ENCODE measurements around the gene ANKRD44. TPM values are rescaled to one million over a fixed set of nuclear protein-coding genes. Genes with fewer than 3 reads are reported as not detected.

ANKRD44 gene
- total and polyA plus RNA-seq, 2 of the 8 experiments (the other 6 are each of a cell fraction or from before 2014, with no cell fraction given), result 1.2 to 1.3 TPM

GRCh38 chr2:197121255-197121654, 189.3 kb downstream of the ANKRD44 start:
- H2BK120ac ChIP-seq (replicated peaks; ENCODE audit: low read depth, low read length), result no peak overlapping the region
- H2BK12ac ChIP-seq (ENCODE audit: low read depth, low read length), result no peak overlapping the region
- no peak overlapping the region for H3K14ac ChIP-seq (ENCODE audit: insufficient read length)
- no peaks in the 10 kb centered on the region for H3K27me3 ChIP-seq (replicated peaks in 1 of 4; ENCODE audit: control insufficient read depth in 3 of 4, extremely low read depth in 1 of 4, insufficient read depth in 3 of 4, low read length in 3 of 4)
- no peak overlapping the region for H3K18ac ChIP-seq (ENCODE audit: extremely low read depth, low read length)
- H3K4me2 ChIP-seq (ENCODE audit: insufficient read depth in 1 of 2, low read depth in 2 of 2, low read length in 2 of 2), result no peak overlapping the region
- no peak for FAIRE-seq
- no peak overlapping the region for H2AK5ac ChIP-seq (ENCODE audit: low read depth, low read length)
- H3K23me2 ChIP-seq (ENCODE audit: low read depth, low read length), result no peaks in the 10 kb centered on the region
- 87% methylated on average over 8 of the region's 8 CpGs; no CpG with 5 or more reads in 1 of the 2 experiments for WGBS, 2 experiments (ENCODE audit: extremely low coverage in 1 of 2, insufficient coverage in 1 of 2, insufficient read length in 1 of 2, insufficient replicate concordance in 2 of 2, low coverage in 1 of 2, low lambda C conversion rate in 2 of 2, missing lambda C conversion rate in 1 of 2)
- no peak overlapping the region for H3K4me3 ChIP-seq (ENCODE audit: extremely low read depth in 1 of 4, insufficient read depth in 2 of 4, low read depth in 3 of 4, low read length in 4 of 4)
- no peaks in the 10 kb centered on the region for H3K79me1 ChIP-seq (ENCODE audit: low read depth, low read length)
- H3K9ac ChIP-seq (replicated peaks in 1 of 4; ENCODE audit: extremely low read depth in 1 of 4, low read depth in 3 of 4, low read length in 3 of 4), result no peak overlapping the region; a peak in 2 of 7 replicates
- H2BK20ac ChIP-seq (ENCODE audit: low read length), result no peak overlapping the region
- ChIA-PET CTCF (ENCODE audit: partially characterized antibody) (interaction anchor here (0.8 to 3.6 kb wide), 6 partner anchors 8 to 253 kb away, joined by 3 to 22 read pairs (median 5); no protein-coding TSS in a partner anchor), POLR2A (ENCODE audit: partially characterized antibody) (interaction anchor here (1.1 kb wide), 1 partner anchor 43 kb away, joined by 4 read pairs; no protein-coding TSS in a partner anchor)
- no peaks in the 10 kb centered on the region for H4K20me1 ChIP-seq (replicated peaks in 1 of 2; ENCODE audit: control insufficient read depth in 1 of 2, insufficient read depth in 2 of 2, low read length in 2 of 2)
- no peak overlapping the region for H4K8ac ChIP-seq (ENCODE audit: extremely low read depth, insufficient read depth, low read length)
- peak overlapping the region; percentile 87; the same call in 1 of the 2 replicates for H2AFZ ChIP-seq (ENCODE audit: low read length)
- no peak overlapping the region for H3K23ac ChIP-seq (ENCODE audit: insufficient read length)
- H4K91ac ChIP-seq (replicated peaks; ENCODE audit: insufficient read length, low read length), result no peak overlapping the region
- H3K79me2 ChIP-seq (ENCODE audit: control insufficient read depth in 1 of 2, insufficient read depth in 2 of 2, low read length in 2 of 2), result no peaks in the 10 kb centered on the region
- no peaks in the 10 kb centered on the region for H3K36me3 ChIP-seq (ENCODE audit: control insufficient read depth in 2 of 4, insufficient read depth in 4 of 4, low read length in 3 of 4)
- H3K4me1 ChIP-seq (replicated peaks in 1 of 4; ENCODE audit: control insufficient read depth in 3 of 4, insufficient read depth in 4 of 4, low read length in 3 of 4), result no peaks in the 10 kb centered on the region
- H3K56ac ChIP-seq (replicated peaks; ENCODE audit: insufficient read length, low read depth, low read length), result no peak overlapping the region
- H3K27ac ChIP-seq (ENCODE audit: low read depth, low read length), result no peak overlapping the region
- 0 out of 2 replicates have a peak overlapping the region, but pooled peaks have one; percentile 31 for H2BK5ac ChIP-seq (ENCODE audit: low read depth, low read length)
- no peaks in the 10 kb centered on the region for H3K9me3 ChIP-seq (ENCODE audit: insufficient read depth in 2 of 2, low read depth in 1 of 2, low read length in 1 of 2)
- H3K4ac ChIP-seq (replicated peaks; ENCODE audit: insufficient read length, low read depth, low read length), result no peak overlapping the region
- TF ChIP-seq SIRT6 (IDR thresholded peaks at IDR 0.05; ENCODE audit: low read length) (no peak), SAP30 (IDR thresholded peaks at IDR 0.05; ENCODE audit: insufficient read depth, insufficient replicate concordance, low read length) (no peak)
- no peak overlapping the region for H2BK15ac ChIP-seq (ENCODE audit: low read length)
- DNase-seq (ENCODE audit: low read depth in 1 of 2, low spot score in 2 of 2), result no peak
- H4K5ac ChIP-seq (ENCODE audit: insufficient read length, low read depth, low read length), result no peak overlapping the region

All from H1 (cell line).